HG03354 (cell line): ENCODE measurements around the gene APOLD1.
"Not testable (repeated sequence)": the region's sequence is repeated elsewhere in the genome, so short reads cannot be mapped to it uniquely, and the experiment has no call there.

Experiments
- ATAC-seq: cut with Tn5 transposase; IDR thresholded peaks from one replicate; pipeline ENCODE4 v1.9.1; 2021; ENCODE audit warnings: mild to moderate bottlenecking; ENCODE audit not compliant: unreplicated experiment, poor library complexity, severe bottlenecking

APOLD1 gene

DNA sequence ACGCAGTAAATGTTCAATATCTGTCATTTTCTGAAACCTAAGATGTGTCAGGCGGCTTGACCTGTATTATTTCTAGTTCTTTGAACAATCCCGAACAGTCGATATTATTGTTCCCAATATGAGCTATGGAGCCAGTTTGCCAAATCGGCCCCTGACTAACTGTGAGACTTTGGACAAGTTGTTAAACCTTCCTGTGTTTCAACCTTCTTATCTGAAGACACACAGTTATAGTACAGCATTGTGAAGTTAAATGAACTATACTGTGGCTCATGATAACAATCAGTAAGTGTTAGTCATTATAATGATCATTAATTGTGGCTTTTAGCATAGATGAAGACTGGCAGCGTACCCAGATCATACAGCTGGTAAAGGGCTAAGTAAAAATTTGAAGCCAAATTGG lies 51.1 kb downstream of the APOLD1 start:
- no peak for ATAC-seq

DNA sequence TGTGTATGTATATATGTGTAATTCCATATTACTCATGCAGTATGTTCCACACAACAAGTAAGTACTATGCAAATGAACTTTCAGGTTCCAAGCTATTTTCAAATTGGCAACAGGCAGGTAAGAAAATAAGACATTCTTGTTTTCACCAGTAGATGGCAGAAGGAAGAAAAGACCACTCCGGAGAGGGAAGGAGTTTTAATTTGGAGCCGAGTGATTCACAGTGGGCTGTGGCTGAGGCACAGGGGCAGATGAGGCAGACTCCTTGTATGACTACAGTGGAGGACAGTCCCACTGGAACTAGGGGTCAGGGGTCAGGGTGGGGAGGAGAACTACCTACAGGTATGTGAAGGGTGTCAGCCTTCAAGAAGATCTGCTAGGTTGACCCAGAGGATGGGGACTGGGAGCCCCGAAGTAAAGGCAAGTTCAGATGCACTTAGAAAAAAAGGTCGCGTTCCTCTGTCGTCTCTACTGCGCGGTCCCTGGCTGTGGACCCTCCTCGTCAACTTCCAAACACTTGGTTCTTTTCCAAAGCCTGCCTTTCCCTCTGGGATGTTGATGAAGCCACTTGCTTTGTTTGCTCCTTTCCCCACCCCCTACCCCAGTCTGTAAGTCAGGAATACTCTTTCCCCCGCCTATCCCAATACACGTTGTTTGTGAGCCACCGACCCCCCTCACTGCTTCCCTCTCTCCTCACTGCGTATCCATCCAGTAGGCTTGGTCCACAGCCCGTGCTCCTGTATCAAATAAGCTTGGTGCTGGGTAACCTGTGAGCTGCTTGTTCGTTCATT lies 51.8 kb downstream of the APOLD1 start:
- ATAC-seq: no peak

DNA sequence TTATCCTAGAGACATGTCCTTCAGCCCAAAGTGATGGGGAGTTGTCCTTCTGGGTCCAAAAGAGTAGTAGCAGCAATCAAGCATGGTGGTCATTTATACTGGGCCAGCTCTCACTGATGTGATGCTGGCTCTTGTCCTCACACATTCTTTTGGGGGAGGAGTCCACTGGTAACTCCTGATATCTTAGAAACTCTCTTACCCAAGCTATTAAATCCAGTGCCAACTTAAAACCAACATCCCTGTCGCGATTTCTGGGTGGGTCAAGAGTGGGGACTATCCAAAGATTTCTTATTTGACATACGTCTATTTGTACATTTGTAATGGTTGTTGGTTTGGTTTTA lies 52.3 kb downstream of the APOLD1 start:
- no peak for ATAC-seq

DNA sequence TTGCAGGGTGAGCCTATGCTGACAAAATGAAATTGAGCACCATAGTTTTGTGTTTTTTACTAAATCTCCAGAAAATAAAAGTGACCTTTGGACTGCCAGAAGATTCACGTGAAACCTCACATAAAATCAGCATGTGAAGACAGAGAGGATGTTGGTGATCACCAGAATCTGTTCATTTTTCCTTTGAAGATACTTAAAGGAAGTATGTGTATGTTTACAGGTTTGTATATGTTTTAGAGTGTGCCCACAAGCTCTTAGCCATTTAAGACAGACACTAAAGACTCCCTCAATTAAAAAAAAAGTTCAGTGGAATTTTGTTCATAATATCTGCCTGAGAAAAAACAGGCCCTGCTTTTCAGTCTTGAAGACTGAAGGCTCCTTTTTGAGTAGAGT lies 53.5 kb downstream of the APOLD1 start:
- ATAC-seq: no peak

DNA sequence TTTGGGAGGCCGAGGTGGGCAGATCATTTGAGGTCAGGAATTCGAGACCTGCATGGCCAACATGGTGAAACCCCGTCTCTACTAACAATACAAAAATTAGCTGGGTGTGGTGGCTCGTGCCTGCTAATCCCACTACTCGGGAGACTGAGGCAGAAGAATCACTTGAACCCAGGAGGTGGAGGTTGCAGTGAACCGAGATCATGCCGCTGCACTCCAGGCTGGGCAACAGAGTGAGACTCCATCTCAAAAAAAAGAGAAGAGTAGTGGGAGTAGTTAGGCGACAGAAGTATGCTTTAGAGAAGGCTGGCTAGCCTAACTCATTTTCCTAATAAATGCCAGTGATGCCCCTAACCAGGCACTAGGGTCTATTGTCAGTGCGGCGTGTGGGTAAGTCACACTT lies 54.0 kb downstream of the APOLD1 start:
- ATAC-seq: not testable (repeated sequence)

DNA sequence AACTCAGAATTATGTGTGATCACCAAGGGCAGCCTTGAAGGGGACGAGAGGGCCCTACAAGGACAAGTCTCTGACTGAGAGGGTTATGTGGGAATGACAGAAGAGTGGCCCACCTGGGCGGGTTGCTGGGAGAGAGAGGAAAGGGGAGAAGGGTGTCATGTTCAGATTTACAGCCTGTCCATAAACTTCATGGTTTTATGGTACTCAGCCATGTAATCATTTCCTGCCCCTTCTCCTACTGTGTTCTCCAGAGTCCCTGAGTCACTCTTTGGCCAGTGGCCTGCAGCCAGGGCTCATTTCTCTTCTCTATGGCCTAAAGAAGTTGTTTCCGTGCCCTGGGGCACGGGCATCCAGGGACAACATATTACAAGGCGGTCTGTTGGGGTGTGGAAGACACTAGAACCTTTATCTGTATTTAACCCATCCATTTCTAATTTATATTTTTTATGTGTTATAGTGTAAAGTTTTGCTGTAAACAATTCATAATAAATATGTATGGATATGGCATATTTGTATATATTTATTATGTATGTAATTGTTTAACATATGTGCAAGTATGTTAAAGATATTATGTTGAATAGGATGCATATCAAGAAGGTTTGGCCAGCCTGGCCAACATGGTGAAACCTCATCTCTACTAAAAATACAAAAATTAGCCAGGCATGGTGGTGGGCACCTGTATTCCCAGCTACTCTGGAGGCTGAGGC lies 54.6 kb downstream of the APOLD1 start:
- ATAC-seq: no peak

DNA sequence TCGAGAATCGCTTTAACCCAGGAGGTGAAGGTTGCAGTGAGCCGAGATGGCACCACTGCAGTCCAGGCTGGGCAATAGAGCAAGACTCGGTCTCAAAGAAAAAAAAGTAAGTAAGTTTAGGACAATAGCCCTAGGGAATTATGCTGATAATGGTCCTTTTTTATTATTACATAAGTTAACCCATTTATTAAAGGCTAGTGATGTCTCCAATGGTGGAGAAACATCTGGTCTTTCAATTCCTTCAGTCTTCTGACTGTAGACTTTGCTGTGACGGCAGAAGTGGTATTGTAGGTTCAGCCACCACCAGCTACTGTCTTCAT lies 55.1 kb downstream of the APOLD1 start:
- ATAC-seq: no peak
